Heart left ventricle (tissue), 13 donors: Measurements from ENCODE around the gene PAM16.

Experiments
- CTCF ChIP-seq, 12 donors: fragments of 200-600 bp; sonication (generic) in 4 of 12; IDR thresholded peaks; one replicate each; pipeline versions ENCODE4 v1.5.0 to v1.8.0; 2018 to 2022; ENCODE audit warnings: antibody characterized with exemption in 12 of 12, mild to moderate bottlenecking in 5 of 12
- POLR2A ChIP-seq, 2 donors: fragments of 450-650 bp; IDR thresholded peaks; one replicate each; pipeline ENCODE4 v1.6.1; 2017; ENCODE audit warnings: antibody characterized with exemption in 2 of 2, mild to moderate bottlenecking in 2 of 2, moderate library complexity in 2 of 2
- donor health status: ischemic (EF 13 %, LVEDD 7.1; RV severe dilation, severe dysfunction).
- donor health status: DM: no; HTN: yes; CAD: no.
- donor health status: DM: no; HTN: no; CAD: no.
- donor health status: ischemic (EF 25% LVEDD 6.9; RV normal size, moderate dysfunction).
- donor health status: ischemic (EF 25% LVEDD 5.7; RV mildly dilated, moderate dysfunction).
- donor health status: ischemic (EF 35%, LVEDD 5.7; RV mildly dilated, moderate dysfunction).
- donor health status: nonischemic (EF 11% LVEDD 7.7; RV severe dilation, severe dysfunction).
- donor health status: DM: yes; HTN: yes; CAD: no.
- donor health status: PGD.
- donor health status: ischemic (EF 29% LVEDD 5.4; RV normal size, mild dysfunction).
- donor health status: nonischemic (EF 23%, LVEDD 6.1; RV moderate dilation, normal function).

- no peak for TF ChIP-seq POLR2A (IDR thresholded peaks at IDR 0.05)
- no peak for TF ChIP-seq CTCF (IDR thresholded peaks at IDR 0.05)
These were observed 26.5 kb upstream of the PAM16 start for GRCh38 chr16:4377573-4378154.
